Keratinocyte (primary cell): ENCODE results near the gene NCAPH2. TPM values are rescaled to one million over a fixed set of nuclear protein-coding genes. Genes with fewer than 3 reads are reported as not detected.

Source experiments
- DNase-seq: peaks from one replicate; pipeline ENCODE4 v3.0.0-alpha.2; 2011; ENCODE audit warnings: low read depth, missing footprints, low spot score
- FAIRE-seq: peaks from 2 replicates; lab custom pipeline; 2011; peaks lifted over from hg19 to GRCh38; lab: Jason Lieb, UNC
- H2AFZ ChIP-seq: 2 replicates; pipeline ENCODE4 v1.6.0; 2012; ENCODE audit warnings: low read length, control low read depth, inconsistent platforms; ENCODE audit not compliant: control insufficient read depth
- H3K27ac ChIP-seq: 2 replicates; pipeline ENCODE4 v1.5.1; 2011; ENCODE audit warnings: low read length; ENCODE audit not compliant: control insufficient read depth, insufficient read depth
- H3K27me3 ChIP-seq: 3 replicates; pipeline ENCODE4 v1.6.0; 2011; ENCODE audit warnings: low read length; ENCODE audit not compliant: control insufficient read depth, insufficient read depth; ENCODE audit errors: extremely low read depth
- H3K36me3 ChIP-seq, 2 experiments: 2 replicates in 1 of 2; 3 replicates in 1 of 2; pipeline ENCODE4 v1.5.1; 2011; ENCODE audit warnings: low read length in 2 of 2, mild to moderate bottlenecking in 1 of 2; ENCODE audit not compliant: control insufficient read depth in 2 of 2, insufficient read depth in 2 of 2; ENCODE audit errors: extremely low read depth in 1 of 2
- H3K4me1 ChIP-seq: 3 replicates; pipeline ENCODE4 v1.5.1; 2011; ENCODE audit warnings: low read length; ENCODE audit not compliant: control insufficient read depth, insufficient read depth; ENCODE audit errors: extremely low read depth
- H3K4me2 ChIP-seq: 3 replicates; pipeline ENCODE4 v1.6.0; 2011; ENCODE audit warnings: low read depth, low read length; ENCODE audit not compliant: control insufficient read depth, insufficient read depth; ENCODE audit errors: extremely low read depth
- H3K4me3 ChIP-seq, 3 experiments: fragments of 200-600 bp in 1 of 3; sonication (generic) in 1 of 3; 2 replicates in 2 of 3; 3 replicates in 1 of 3; pipeline ENCODE4 v1.5.1; 2011 to 2016; ENCODE audit warnings: low read length in 3 of 3, mild to moderate bottlenecking in 3 of 3, control low read depth in 2 of 3, inconsistent platforms in 1 of 3, low read depth in 1 of 3, mixed read lengths in 1 of 3, mixed run types in 1 of 3, moderate library complexity in 1 of 3; ENCODE audit not compliant: control insufficient read depth in 2 of 3, insufficient read depth in 2 of 3; ENCODE audit errors: extremely low read depth in 1 of 3
- H3K79me2 ChIP-seq: 2 replicates; pipeline ENCODE4 v1.6.0; 2012; ENCODE audit warnings: low read length; ENCODE audit not compliant: control insufficient read depth, insufficient read depth
- H3K9ac ChIP-seq: 3 replicates; pipeline ENCODE4 v1.6.0; 2011; ENCODE audit warnings: low read length; ENCODE audit not compliant: control insufficient read depth, insufficient read depth; ENCODE audit errors: extremely low read depth
- H3K9me1 ChIP-seq: 3 replicates; pipeline ENCODE4 v1.6.0; 2011; ENCODE audit warnings: low read length; ENCODE audit not compliant: control insufficient read depth, insufficient read depth; ENCODE audit errors: extremely low read depth
- H3K9me3 ChIP-seq: 2 replicates; pipeline ENCODE4 v1.5.1; 2012; ENCODE audit warnings: low read depth, low read length; ENCODE audit not compliant: control insufficient read depth
- H4K20me1 ChIP-seq: 3 replicates; pipeline ENCODE4 v1.6.0; 2011; ENCODE audit warnings: low read length; ENCODE audit not compliant: control insufficient read depth, insufficient read depth; ENCODE audit errors: extremely low read depth
- EZH2 ChIP-seq: IDR thresholded peaks from one replicate; pipeline ENCODE4 v1.6.1; 2012; ENCODE audit warnings: inconsistent platforms, mild to moderate bottlenecking, low read length, moderate library complexity
- dilution Hi-C: fragments of 300-500 bp; cut with MboI; formaldehyde crosslinking; loops from one replicate; pipeline ENCODE4 v1.7.0; 2020; ENCODE audit warnings: low sequenced_read_pairs; ENCODE audit not compliant: extremely low pct_ligation_motif_present
- polyA plus RNA-seq, 5 experiments: library from polyadenylated mRNA; depleted of rRNA in 3 of 5; stranded (reverse) in 3 of 5; stranded (forward) in 1 of 5; unstranded in 1 of 5; fragments of >200 nt; gene quantifications; 1 replicate in 1 of 5; 2 replicates in 3 of 5; 3 replicates in 1 of 5; pipeline versions ENCODE4 v1.2.1 to v1.2.3, GENCODE V29; 2011 to 2012; ENCODE audit warnings: missing spikeins in 2 of 5, low read depth in 1 of 5, low replicate concordance in 1 of 5
- TF ChIP-seq, protein P1 (sequence below), 3 experiments: IDR thresholded peaks in 1 of 3; conservative IDR thresholded peaks in 1 of 3; optimal IDR thresholded peaks in 1 of 3; 2 replicates in 2 of 3; 3 replicates in 1 of 3; pipeline versions ENCODE3 to v1.5.1; 2011; ENCODE audit warnings: low read length in 3 of 3, mild to moderate bottlenecking in 3 of 3, moderate library complexity in 2 of 3, control low read depth in 1 of 3, inconsistent platforms in 1 of 3; ENCODE audit not compliant: insufficient read depth in 2 of 3; ENCODE audit errors: extremely low read depth in 1 of 3

The NCAPH2 gene
- polyA plus RNA-seq, 1 donor (not counting 4 experiments of a cell fraction or from before 2014, with no cell fraction given): 11.4 TPM

GRCh38 chr22:50461536-50461935 lies 46.5 kb upstream of the NCAPH2 start:
- dilution Hi-C loops: no loop called here
- peaks cover 48 to 70% of the 10 kb centered on the region in 2 experiments for H3K36me3 ChIP-seq
- H3K9ac ChIP-seq: no peak overlapping the region

DNA sequence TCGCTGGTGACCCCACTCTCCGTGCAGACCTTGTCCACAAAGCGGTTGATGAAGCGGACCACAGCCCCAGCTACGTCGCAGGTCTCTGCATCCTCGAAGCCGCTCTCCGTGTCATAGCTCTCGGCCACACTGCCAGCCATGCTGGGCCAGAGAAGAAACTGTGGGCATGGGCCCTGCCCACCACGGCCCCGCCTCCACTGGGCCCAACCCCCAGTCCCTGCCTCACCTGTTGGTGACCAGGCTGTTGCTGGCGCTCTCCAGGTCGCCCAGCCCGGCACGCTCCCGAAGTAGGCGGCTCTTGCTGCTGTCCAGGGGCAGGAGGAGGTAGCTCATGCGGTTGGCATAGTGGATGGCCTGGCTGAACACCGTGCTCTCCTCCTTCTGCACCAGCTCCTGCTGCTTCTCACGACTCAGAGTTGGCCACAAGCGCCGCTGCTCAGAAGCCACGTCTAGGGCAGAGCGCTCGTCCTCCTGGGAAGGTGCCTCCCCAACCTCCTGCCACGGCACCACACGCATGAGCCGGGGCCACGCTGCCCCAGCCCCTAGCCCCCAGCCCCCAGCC lies 46.0 kb upstream of the NCAPH2 start:
- Histone ChIP-seq H3K9me1 (no peaks in the 10 kb centered on the region), H3K9me3 (no peaks in the 10 kb centered on the region), H3K4me2 (no peak overlapping the region), H3K4me1 (peaks cover 8% of the 10 kb centered on the region), H3K36me3 (peaks cover 51 to 70% of the 10 kb centered on the region in 2 experiments), H3K27ac (no peak overlapping the region), H3K27me3 (no peaks in the 10 kb centered on the region), H2AFZ (no peak overlapping the region), H4K20me1 (no peaks in the 10 kb centered on the region), H3K9ac (no peak overlapping the region), H3K4me3 (no peak overlapping the region), H3K79me2 (no peaks in the 10 kb centered on the region)
- TF ChIP-seq, protein P1, sequence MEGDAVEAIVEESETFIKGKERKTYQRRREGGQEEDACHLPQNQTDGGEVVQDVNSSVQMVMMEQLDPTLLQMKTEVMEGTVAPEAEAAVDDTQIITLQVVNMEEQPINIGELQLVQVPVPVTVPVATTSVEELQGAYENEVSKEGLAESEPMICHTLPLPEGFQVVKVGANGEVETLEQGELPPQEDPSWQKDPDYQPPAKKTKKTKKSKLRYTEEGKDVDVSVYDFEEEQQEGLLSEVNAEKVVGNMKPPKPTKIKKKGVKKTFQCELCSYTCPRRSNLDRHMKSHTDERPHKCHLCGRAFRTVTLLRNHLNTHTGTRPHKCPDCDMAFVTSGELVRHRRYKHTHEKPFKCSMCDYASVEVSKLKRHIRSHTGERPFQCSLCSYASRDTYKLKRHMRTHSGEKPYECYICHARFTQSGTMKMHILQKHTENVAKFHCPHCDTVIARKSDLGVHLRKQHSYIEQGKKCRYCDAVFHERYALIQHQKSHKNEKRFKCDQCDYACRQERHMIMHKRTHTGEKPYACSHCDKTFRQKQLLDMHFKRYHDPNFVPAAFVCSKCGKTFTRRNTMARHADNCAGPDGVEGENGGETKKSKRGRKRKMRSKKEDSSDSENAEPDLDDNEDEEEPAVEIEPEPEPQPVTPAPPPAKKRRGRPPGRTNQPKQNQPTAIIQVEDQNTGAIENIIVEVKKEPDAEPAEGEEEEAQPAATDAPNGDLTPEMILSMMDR (optimal IDR thresholded peaks at IDR 0.05 in 1 of 3, IDR thresholded peaks at IDR 0.05 in 1 of 3, conservative IDR thresholded peaks at IDR 0.05 in 1 of 3; ENCODE audit: extremely low read depth in 1 of 3, insufficient read depth in 2 of 3, low read length in 3 of 3): no peak
- no peak for TF ChIP-seq EZH2
- dilution Hi-C loops: no loop called here
- DNase-seq (no peak), FAIRE-seq (no peak)

More at GRCh38 chr22:50461536-50461935, 46.5 kb upstream of the NCAPH2 start:
- TF ChIP-seq, protein P1 (optimal IDR thresholded peaks at IDR 0.05 in 1 of 3, IDR thresholded peaks at IDR 0.05 in 1 of 3, conservative IDR thresholded peaks at IDR 0.05 in 1 of 3; ENCODE audit: extremely low read depth in 1 of 3, insufficient read depth in 2 of 3, low read length in 3 of 3): no peak
- TF ChIP-seq EZH2: no peak
- FAIRE-seq (no peak), DNase-seq (no peak)
- Histone ChIP-seq H3K27ac (no peak overlapping the region), H4K20me1 (no peaks in the 10 kb centered on the region), H3K9me3 (no peaks in the 10 kb centered on the region), H3K4me1 (peaks cover 8% of the 10 kb centered on the region), H3K4me2 (no peak overlapping the region), H3K9me1 (no peaks in the 10 kb centered on the region), H2AFZ (no peak overlapping the region), H3K79me2 (no peaks in the 10 kb centered on the region), H3K4me3 (no peak overlapping the region), H3K27me3 (no peaks in the 10 kb centered on the region)
